Left colon (tissue), 2 donors: ENCODE data around the gene TAF4. TPM values are rescaled to one million over a fixed set of nuclear protein-coding genes. Genes with fewer than 3 reads are reported as not detected.

Experiments
- ATAC-seq: fragments of 200-7000 bp; cut with Tn5 transposase; one replicate; pipeline ENCODE4 v1.9.1; 2020; ENCODE audit warnings: mild to moderate bottlenecking, moderate library complexity
- DNase-seq, 2 donors: peaks; one replicate each; pipeline ENCODE4 v3.0.0-alpha.2; 2020
- intact Hi-C, 2 donors: fragments of 100-400 bp; cut with DNase I in 1 of 2; cut with micrococcal nuclease in 1 of 2; formaldehyde crosslinking; loops; one replicate each; pipeline versions ENCODE4 v1.11.2 to v1.14.0; 2022; cut with DNase I, micrococcal nuclease
- total RNA-seq, 2 donors: library from RNA; stranded (reverse); fragmentation: NEBNext Ultra II Directional; extraction: Animal tissue kit (Norgen Biotek cat#: 25700); gene quantifications; one replicate each; pipeline ENCODE4 v1.2.1, GENCODE V29; 2021
- donor health status: DM: no; HTN: no; CAD: no.
- donor health status: DM: yes; HTN: yes; CAD: no.

Gene TAF4
- total RNA-seq, 2 donors from 2014 or later: 22.1 to 28.2 TPM

GRCh38 chr20:62049342-62050165 is 16.1 kb downstream of the TAF4 start:
- intact Hi-C loops: no loop called here
- DNase-seq (no peak), ATAC-seq (no peak)

GRCh38 chr20:62048821-62049291 is 16.8 kb downstream of the TAF4 start:
- no peak for DNase-seq
- intact Hi-C loops: no loop called here
- no peak for ATAC-seq

- intact Hi-C loops: no loop called here
- no peak for DNase-seq
- no peak for ATAC-seq
These were observed 17.3 kb downstream of the TAF4 start for GRCh38 chr20:62048346-62048761.

- intact Hi-C loops: no loop called here
- ATAC-seq: no peak
- DNase-seq: no peak
These were observed 17.9 kb downstream of the TAF4 start for GRCh38 chr20:62047666-62048345.

GRCh38 chr20:62046431-62046830 is 19.2 kb downstream of the TAF4 start:
- no peak for DNase-seq
- ATAC-seq: no peak
- intact Hi-C loops: no loop called here

- intact Hi-C loops: no loop called here
- ATAC-seq (no peak), DNase-seq (no peak)
These were observed 20.0 kb downstream of the TAF4 start for GRCh38 chr20:62045529-62046285.

- no peak for DNase-seq
- intact Hi-C loops: no loop called here
- ATAC-seq: no peak
These were observed 20.6 kb downstream of the TAF4 start for GRCh38 chr20:62045118-62045517.

- intact Hi-C loops: no loop called here
- no peak for DNase-seq
- ATAC-seq: no peak
These were observed 21.1 kb downstream of the TAF4 start for GRCh38 chr20:62044631-62045030.

GRCh38 chr20:62043131-62043914 is 22.4 kb downstream of the TAF4 start:
- intact Hi-C loops: no loop called here
- ATAC-seq: no peak

GRCh38 chr20:62042025-62042820 is 23.5 kb downstream of the TAF4 start:
- intact Hi-C loops: no loop called here
- no peak for DNase-seq
- no peak for ATAC-seq

More at GRCh38 chr20:62043131-62043914, 22.4 kb downstream of the TAF4 start:
- no peak for DNase-seq

- ATAC-seq: no peak
- DNase-seq: no peak
- intact Hi-C loops: no loop called here
These were observed 24.7 kb downstream of the TAF4 start for GRCh38 chr20:62040933-62041332.

- intact Hi-C loops: no loop called here
- no peak for ATAC-seq
- no peak for DNase-seq
These were observed 25.2 kb downstream of the TAF4 start for GRCh38 chr20:62040381-62040922.

- intact Hi-C loops: no loop called here
- no peak for DNase-seq
- no peak for ATAC-seq
These were observed 25.9 kb downstream of the TAF4 start for GRCh38 chr20:62039738-62040137.

GRCh38 chr20:62032609-62033368 is 32.9 kb downstream of the TAF4 start:
- no peak for ATAC-seq
- no peak for DNase-seq
- intact Hi-C loops: no loop called here

GRCh38 chr20:62031462-62032092 is 34.1 kb downstream of the TAF4 start:
- DNase-seq: no peak
- no peak for ATAC-seq
- intact Hi-C loops: no loop called here

GRCh38 chr20:62030834-62031434 is 34.7 kb downstream of the TAF4 start:
- peak; percentile 34 for ATAC-seq
- intact Hi-C loops: no loop called here
- DNase-seq: no peak
